HG02588 (cell line): ENCODE data around the gene RSPH9.
A peak's percentile ranks its signal among the peaks of the same experiment; 100 is the strongest.
"Not testable (repeated sequence)": the region's sequence is repeated elsewhere in the genome, so short reads cannot be mapped to it uniquely, and the experiment has no call there.

Experiments
- ATAC-seq: cut with Tn5 transposase; IDR thresholded peaks from one replicate; pipeline ENCODE4 v1.9.1; 2021; ENCODE audit warnings: mild to moderate bottlenecking, moderate library complexity; ENCODE audit not compliant: unreplicated experiment

The RSPH9 gene

DNA sequence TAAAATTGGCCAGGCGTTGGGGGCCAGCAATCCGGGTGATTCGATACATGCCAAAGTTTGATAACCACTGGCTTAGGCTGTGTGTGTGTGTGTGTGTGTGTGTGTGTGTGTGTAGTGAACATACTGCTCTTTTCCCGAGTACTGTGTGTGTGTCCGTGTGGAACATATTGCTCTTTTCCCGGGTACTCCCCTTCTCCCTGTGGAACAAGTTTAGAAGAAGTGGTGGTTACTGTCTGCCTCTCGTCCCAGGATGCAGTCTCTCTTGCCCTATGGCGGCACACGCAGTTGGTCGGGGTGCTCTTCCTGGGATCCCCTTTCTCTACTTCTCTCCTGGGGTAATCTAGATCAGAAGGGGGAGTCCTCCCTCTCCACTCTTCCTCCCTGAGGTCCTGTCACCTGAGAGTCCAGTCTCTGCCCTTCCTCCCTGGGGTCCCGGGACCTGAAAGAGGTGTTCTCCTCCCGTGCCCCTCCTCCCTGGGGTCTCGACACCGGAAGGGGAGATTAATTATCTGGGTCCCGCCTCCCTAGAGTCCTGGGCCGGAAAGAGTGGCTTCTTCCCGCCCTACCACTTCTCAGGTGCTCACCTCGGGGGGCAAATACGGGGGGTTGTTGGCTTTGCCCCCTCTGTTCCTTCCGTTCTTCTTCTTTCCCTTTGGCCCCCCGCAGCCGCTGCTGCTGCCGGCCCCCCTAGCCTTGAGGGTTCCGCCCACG is 16.3 kb upstream of the RSPH9 start:
- ATAC-seq = no peak

DNA sequence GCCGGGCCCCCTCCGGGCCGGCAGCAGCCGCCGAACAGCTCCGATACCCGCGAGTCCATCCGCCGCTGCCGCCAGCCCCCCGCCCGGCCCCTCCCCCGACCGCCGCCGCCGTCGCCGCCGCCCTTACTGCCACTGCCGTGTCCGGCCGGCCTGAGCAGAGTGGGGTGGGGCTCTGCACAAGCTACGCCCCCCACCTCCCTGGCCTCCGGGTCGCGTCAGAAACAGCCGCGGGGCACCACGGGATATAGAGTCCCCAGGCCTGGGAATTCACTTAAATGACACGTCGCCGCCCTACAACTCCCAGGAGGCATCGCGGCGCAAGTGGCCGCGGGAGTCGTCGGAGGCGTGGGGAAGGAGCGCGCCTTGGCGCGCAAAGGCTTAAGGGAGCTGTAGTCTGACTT is 15.7 kb upstream of the RSPH9 start, which contains the start of gene GTPBP2:
Gene GTPBP2 (minus strand): TSS at position 161 of the 401 bp plus-strand sequence. CDS start 102 bp downstream, at position 59.
- ATAC-seq = peak; percentile 81

DNA sequence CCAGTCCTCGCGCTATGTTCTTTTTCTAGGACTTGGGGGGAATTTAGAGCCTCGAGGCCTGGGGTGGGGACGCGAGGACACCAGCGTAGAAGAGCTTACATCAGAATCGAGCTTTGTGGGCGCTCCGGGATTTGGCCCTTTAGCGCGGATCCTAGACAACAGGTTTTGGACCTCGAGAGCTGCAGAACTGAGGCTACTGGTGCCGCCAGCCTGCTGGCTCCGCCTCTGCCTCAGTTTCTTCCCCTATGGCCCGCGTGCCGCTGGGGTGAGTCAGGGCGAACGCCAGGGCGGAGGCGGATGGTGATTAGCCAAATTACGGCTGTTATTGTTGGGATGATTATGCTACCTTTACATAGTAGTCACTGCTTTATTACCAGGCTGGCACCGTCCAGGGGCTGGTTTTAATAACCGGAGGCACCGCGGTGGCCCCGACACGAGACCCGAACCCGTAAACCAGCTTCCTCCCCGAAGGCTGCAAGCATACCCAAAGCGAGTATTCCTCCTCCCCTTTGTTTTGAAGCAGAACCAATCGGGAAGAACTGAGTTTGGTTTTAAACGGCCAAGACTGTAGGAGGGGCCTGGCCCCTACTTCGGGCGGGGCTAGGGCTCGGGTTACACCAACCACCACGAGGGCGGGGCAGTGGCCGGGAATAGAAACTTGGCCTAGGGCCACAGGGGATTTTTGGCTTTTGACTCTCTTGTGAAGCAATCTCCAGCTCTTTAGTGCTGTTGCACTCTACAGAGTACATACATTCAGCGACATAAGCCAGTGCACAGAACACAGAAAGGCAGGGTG is 15.1 kb upstream of the RSPH9 start:
- peak; percentile 54 for ATAC-seq

DNA sequence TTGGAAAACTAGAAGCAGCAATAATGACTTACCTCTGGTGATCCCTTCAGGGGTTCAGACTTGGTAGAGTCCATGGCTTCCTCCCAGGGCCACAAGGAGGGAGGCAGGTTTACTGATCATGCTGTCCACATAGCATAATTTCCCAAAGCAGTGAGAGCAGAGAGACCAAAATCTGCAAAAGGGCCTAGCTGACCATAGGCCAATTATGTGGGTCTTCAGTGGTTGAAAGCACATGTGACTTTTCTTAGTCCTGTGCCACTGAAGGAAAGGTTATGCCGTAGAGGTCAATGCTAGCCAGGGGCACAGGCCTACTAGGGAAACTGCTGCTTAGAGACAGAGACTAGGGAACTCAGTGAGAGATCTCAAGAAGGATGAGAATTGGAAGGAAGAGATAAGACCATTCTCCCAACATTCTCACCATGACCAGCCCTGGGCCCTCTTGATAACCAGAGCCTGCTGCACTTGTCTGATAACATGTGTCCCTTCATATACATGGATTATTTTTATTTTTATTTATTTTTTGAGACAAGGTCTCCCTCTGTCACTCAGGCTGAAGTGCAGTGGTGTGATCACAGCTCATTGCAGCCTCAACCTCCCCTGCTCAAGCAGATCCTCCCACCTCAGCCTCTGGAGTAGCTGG is 13.7 kb upstream of the RSPH9 start:
- ATAC-seq = no peak

DNA sequence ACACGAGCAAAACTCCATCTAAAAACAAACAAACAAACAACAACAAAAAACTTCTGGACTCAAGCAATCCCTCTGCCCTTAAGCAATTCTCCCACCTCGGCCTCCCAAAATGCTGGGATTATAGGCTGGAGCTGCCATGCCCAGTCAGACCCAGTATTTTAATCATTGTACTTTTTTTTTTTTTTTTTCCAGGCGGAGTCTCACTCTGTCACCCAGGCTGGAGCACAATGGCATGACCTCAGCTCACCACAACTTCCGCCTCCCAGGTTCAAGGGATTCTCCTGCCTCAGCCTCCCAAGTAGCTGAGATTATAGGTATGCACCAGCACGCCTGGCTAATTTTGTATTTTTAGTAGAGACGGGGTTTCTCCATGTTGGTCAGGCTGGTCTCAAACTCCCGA is 11.8 kb upstream of the RSPH9 start:
- ATAC-seq = not testable (repeated sequence)

DNA sequence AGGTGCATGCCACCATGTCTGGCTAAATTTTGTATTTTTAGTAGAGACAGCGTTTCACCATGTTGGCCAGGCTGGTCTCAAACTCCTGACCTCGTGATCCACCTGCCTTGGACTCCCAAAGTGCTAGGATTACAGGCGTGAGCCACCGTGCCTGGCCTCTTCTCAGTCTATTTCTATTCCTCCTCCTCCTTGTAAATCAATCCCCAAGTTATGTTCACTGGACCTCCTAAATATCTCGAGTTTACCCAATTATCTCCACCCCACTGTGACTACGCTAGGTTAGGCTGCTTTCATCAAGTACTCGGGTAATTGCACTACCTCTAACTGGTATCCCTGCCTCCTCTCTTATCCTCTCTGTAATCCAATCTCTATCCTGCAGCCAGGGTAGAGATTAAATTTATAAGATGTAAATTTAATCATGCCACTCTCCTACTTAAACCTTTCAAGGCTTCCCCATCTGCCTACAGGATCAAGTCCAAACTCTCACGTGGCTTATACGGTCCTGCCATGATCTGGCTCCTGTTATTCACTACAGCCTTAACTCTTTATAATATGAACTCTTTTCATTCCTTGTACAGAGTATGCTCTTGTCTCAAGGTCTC is 10.0 kb upstream of the RSPH9 start:
- ATAC-seq = no peak

DNA sequence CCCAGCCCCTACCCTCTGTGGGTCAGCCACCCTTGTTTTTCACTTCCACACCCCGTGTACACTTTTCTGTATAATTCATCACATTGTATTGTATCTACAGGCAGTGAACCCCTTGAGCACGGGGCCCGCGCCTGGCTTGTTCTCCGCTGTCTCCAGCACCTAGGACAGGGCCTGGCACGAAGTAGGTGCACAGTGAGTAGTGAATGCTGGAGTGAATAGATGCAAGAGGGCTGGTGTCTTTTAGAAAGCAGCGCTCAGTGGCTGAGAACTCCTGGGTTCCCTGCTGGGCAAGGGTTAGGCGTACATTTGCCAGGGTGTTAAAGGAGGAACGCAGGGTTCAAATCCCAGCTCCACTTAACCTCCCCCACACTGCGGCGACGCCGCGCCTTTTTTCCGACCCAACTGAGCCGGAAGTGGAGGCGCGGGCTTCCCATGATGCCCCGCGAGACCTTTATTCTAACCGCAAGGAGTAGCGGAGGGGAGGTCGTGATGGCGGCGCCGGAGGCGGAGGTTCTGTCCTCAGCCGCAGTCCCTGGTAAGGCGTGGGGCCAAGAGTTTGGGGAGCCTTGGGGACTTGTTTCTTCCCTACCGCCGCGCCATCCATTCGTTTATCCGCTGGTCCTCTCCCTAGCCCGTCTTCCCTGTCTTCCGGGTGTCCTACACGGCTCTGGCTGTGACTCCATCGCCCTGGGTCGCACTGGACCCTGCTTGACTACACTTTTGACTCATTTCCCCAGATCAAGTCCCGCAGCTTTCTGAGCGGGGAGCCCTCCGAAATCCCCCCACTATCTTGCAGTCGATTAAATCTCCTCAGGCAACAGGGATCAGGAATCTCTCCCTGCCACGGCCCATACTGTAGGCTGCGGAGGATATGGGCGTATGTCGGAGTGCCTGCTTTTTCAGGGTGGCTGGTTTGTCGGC is 9.2 kb upstream of the RSPH9 start, which contains the start of gene MAD2L1BP:
Gene MAD2L1BP (plus strand): TSS at position 454 of the 921 bp plus-strand sequence. CDS start 36 bp downstream, at position 490.
- ATAC-seq = peak; percentile 76

DNA sequence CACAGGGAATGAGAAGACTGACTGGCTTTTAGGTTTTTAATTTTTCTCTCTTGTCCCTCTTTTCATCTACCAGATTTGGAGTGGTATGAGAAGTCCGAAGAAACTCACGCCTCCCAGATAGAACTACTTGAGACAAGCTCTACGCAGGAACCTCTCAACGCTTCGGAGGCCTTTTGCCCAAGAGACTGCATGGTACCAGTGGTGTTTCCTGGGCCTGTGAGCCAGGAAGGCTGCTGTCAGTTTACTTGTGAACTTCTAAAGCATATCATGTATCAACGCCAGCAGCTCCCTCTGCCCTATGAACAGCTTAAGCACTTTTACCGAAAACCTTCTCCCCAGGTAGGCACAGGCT is 8.6 kb upstream of the RSPH9 start:
- ATAC-seq = no peak

DNA sequence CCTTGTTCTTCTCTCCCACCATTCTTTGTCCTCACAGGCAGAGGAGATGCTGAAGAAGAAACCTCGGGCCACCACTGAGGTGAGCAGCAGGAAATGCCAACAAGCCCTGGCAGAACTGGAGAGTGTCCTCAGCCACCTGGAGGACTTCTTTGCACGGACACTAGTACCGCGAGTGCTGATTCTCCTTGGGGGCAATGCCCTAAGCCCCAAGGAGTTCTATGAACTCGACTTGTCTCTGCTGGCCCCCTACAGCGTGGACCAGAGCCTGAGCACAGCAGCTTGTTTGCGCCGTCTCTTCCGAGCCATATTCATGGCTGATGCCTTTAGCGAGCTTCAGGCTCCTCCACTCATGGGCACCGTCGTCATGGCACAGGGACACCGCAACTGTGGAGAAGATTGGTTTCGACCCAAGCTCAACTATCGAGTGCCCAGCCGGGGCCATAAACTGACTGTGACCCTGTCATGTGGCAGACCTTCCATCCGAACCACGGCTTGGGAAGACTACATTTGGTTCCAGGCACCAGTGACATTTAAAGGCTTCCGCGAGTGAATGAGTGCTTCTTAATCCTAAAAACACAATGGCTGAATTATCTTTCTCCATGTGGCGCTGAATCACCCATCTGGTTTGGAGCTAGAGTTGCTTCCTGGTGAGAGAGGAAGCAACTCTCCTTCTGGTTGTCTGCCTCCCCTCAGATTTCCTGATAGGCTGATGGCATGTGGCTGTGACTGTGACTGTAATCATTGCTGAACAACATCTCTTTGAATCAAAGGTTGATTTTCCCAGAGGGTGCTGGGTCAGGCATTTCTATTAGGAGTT is 4.6 kb upstream of the RSPH9 start:
- no peak for ATAC-seq

DNA sequence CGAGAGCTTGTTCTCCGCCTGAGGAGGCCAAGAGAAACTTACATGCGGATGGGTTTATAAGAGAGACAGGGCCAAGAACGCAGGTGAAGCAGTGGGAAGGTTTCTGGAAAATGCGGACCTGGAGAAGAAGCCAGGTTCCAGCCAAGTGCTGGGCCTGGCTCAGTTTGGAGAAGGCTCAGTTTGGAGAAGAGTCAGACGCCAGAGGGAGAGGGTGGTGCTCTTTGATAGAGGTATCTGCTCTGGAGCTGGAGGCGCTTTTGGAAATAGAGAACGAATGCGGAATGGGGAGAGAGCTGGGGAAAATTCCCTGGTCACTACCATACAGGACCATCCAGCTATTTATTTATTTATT is 753 bp downstream of the RSPH9 start:
- ATAC-seq = no peak

DNA sequence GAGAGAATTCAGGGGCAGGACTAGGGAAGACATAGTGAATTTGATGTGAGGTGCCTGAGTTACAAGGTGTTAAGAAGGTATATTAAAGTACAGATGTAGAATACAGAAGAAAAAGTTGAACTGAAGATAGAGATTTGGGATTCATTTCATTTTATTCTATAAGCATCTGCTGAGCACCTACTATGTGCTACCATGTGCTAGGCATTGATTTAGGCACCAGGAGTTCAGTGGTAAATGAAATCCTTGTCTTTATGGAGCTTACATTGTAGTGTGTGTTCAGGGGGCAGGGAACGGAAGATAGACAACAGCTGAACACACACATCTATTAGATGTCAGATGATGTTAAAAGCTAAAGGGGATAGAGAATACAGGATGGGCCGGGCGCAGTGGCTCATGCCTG is 2.8 kb downstream of the RSPH9 start:
- no peak for ATAC-seq

DNA sequence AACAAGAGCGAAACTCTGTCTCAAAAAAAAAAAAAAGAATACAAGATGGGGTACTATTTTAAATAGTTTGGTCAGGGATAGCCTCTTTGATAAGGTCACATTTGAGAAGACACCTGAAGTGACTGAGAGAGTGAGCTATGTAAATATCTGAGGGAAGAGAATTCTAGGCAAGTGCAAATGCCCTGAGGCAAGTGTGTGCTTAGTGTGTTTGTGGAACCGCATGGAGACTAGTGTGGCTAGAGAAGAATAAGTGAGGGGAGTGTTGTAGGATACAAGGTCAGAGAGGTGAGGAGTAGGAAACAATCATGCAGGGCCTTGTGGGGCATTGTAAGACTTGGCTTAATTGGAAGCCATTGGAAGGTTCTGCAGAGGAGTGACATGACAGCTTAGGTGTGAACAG is 3.4 kb downstream of the RSPH9 start:
- no peak for ATAC-seq

DNA sequence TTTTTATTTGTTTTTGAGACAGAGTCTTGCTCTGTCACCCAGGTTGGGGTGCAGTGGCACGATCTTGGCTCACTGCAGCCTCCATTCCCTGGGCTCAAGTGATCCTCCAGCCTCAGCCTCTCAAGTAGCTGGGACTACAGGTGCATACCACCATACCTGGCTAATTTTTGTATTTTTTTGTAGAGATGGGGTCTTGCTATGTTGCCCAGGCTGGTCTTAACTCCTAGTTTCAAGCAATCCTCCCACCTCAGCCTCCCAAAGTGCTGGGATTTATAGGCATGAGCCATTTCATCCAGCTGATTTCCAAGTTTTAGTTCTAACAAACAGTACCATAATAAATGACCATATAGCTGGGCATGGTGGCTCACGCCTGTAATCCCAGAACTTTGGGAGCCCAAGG is 8.0 kb downstream of the RSPH9 start:
- ATAC-seq = not testable (repeated sequence)

DNA sequence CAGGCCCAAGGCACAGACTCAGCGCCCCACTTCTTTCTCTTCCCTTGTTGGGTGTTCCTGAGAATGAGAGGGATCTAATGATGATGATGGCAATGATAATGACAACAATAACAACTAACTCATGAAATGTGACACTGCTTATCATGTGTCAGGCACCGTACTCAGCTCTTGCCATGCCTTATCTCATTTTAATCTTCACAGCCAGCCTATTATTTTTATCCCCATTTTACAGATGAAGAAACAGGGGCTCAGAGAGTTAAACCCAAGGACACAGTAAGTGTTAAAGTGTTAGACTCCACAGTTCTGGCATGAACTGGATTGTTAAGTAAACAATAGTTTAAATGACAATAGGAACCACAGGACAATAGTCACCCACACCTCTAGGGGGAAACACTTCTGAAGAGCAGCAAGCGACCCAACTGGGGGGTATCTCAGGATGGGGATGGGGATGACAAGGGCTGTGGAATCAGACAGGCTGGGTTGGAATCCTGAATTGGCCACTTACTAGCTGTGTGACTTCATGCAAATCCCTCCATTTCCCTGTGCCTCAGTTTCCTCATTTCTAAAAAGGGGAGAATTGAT is 12.5 kb downstream of the RSPH9 start:
- no peak for ATAC-seq

DNA sequence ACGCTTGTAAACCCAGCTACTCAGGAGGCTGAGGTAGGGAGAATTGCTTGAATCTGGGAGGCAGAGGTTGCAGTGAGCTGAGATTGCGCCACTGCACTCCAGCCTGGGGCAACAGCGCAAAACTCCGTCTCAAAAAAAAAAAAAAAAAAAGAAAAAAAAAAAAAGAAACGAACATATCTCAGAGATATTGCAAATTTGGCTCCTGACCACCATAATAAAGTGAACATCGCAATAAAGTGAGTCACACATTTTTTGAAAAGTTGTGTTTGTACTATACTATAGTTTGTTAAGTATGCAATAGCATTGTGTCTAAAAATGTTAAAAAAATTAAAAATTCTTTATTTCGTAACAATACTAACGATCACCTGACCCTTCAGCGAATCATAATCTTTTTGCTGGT is 13.3 kb downstream of the RSPH9 start:
- ATAC-seq = no peak

DNA sequence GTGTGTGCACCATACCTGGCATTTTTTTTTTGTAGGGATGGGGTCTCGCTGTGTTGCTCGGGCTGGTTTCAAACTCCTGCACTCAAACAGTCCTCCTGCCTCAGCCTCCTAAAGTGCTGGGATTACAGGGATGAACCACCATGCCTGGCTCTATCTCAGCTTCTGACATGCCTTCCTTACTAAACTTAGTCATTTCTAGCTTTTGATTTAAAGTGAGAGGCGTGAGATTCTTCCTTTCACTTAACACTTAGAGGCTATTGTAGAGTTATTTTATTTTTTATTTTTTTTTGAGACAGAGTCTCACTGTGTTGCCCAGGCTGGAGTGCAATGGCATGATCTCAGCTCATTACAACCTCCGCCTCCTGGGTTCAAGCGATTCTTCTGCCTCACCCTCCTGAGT is 18.1 kb downstream of the RSPH9 start:
- not testable (repeated sequence) for ATAC-seq

DNA sequence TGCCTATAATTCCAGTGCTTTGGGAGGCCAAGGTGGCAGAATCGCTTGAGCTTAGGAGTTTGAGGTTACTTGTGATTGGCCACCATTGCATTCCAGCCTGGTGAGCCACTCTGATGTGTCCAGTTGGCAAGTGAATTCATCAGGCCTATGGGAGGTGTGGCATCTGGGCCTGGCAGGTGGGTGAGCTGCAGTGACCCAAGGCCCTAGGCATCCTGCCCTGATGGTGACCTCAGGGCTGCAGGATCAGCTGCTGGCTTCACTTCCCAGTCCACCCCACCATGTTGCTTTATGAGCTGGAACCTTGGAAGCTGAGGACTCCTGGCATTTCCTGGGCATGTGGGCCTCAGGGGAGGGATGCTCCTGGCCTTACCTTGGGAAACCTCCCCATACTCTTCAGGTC is 20.5 kb downstream of the RSPH9 start:
- ATAC-seq = no peak

DNA sequence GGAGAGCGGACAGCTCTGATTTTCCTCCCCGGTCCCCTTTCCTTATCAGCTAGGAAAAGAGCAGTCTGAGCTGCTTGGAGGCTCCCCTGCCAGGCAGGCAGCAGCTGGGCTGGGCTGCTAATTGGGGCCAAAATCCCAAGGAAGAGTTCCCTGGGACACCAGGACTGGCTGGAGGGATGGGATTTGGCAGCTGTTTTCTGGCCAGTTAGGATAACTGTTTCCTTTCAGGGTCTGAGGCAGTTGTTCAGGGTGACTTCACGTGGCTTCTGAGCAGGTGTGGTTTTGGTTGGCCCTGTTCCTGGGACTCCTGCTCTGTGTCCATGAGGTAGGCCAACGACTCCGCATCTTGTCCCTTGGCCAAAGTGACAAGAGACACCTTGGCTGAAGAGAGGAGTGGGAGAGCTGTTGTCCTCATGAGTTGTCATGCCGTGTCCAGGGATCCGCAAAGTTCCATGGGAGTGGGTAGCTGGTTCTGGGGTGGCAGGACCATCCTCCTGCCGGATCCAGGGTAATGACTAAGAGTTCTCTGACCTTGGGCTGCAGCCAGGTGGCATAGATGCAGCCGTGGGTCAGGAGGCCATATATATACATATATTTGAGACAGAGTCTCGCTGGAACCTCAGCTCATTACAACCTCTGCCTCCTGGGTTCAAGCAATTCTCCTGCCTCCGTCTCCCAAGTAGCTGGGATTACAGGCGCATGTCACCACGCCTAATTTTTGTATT is 21.5 kb downstream of the RSPH9 start:
- no peak for ATAC-seq
